Esophagus muscularis mucosa (tissue), 4 donors: Measurements from ENCODE around the gene C11orf68. TPM values are rescaled to one million over a fixed set of nuclear protein-coding genes. Genes with fewer than 3 reads are reported as not detected.

Source experiments
- DNase-seq: peaks from one replicate; pipeline ENCODE4 v3.0.0-alpha.2; 2017; ENCODE audit errors: extremely low spot score
- H3K27ac ChIP-seq, 4 donors: fragments of 200-600 bp; sonication (generic); replicated peaks in 1 of 4; 1 replicate in 3 of 4; 2 replicates in 1 of 4; pipeline ENCODE4 v1.5.1; 2016 to 2019; ENCODE audit warnings: mild to moderate bottlenecking in 1 of 4
- H3K27me3 ChIP-seq, 4 donors: fragments of 200-600 bp; sonication (generic); one replicate each; pipeline versions ENCODE4 v1.5.1 to v1.6.0; 2016 to 2019
- H3K36me3 ChIP-seq, 4 donors: fragments of 200-600 bp; sonication (generic); one replicate each; pipeline ENCODE4 v1.5.1; 2016 to 2019
- H3K4me1 ChIP-seq, 4 donors: fragments of 200-600 bp; sonication (generic); one replicate each; pipeline ENCODE4 v1.5.1; 2016 to 2019
- H3K4me3 ChIP-seq, 4 donors: fragments of 200-600 bp; sonication (generic); 1 replicate in 2 of 4; 2 replicates in 2 of 4; pipeline ENCODE4 v1.5.1; 2016 to 2019; ENCODE audit warnings: mild to moderate bottlenecking in 4 of 4, moderate library complexity in 1 of 4
- H3K9me3 ChIP-seq, 4 donors: fragments of 200-600 bp; sonication (generic); 1 replicate in 3 of 4; 2 replicates in 1 of 4; pipeline ENCODE4 v1.5.1; 2016 to 2019
- CTCF ChIP-seq, 3 experiments: fragments of 200-600 bp in 2 of 3; fragments of 450-650 bp in 1 of 3; sonication (generic) in 2 of 3; IDR thresholded peaks; one replicate each; pipeline ENCODE4 v1.5.1; 2017 to 2019; ENCODE audit warnings: antibody characterized with exemption in 3 of 3, mild to moderate bottlenecking in 2 of 3, moderate library complexity in 1 of 3
- EP300 ChIP-seq: sonication (generic); formaldehyde crosslinking; IDR thresholded peaks from one replicate; pipeline ENCODE4 v1.6.1; 2017; ENCODE audit warnings: antibody characterized with exemption
- POLR2A ChIP-seq: fragments of 450-650 bp; IDR thresholded peaks from one replicate; pipeline ENCODE4 v1.6.1; 2017; ENCODE audit warnings: antibody characterized with exemption, moderate library complexity, mild to moderate bottlenecking, low read depth
- POLR2AphosphoS5 ChIP-seq, 2 donors: sonication (generic); formaldehyde crosslinking; IDR thresholded peaks; one replicate each; pipeline ENCODE4 v1.6.1; 2017; ENCODE audit warnings: antibody characterized with exemption in 2 of 2
- WGBS: methylation state at CpG from one replicate; pipeline ENCODE4 v1.1.5; 2018; 5-methylcytosine and 5-hydroxymethylcytosine counted together
- intact Hi-C: fragments of 100-400 bp; cut with DNase I; formaldehyde crosslinking; loops from one replicate; pipeline ENCODE4 v1.15.1; 2023
- total RNA-seq, 4 donors: library from RNA; depleted of rRNA; stranded (reverse); fragments of >200 nt; gene quantifications; one replicate each; pipeline versions ENCODE4 v1.1.0 to v1.2.1, GENCODE V29; 2016

Gene C11orf68
- total RNA-seq, 4 donors from 2014 or later = 18.2 to 56.0 (median 28.0) TPM

GRCh38 chr11:65945430-65945911 is 26.6 kb upstream of the C11orf68 start, which contains the start of gene TSGA10IP:
TSS of gene TSGA10IP (plus strand) at chr11:65945480. CDS start at chr11:65945676, 196 bp downstream.
- 57% methylated on average over 6 of the region's 13 CpGs for WGBS
- no peaks in the 10 kb centered on the region for H3K36me3 ChIP-seq
- TF ChIP-seq EP300 (no peak), CTCF (IDR thresholded peaks at IDR 0.05) (no peak), POLR2A (no peak), POLR2AphosphoS5 (IDR thresholded peaks at IDR 0.05) (no peak)

GRCh38 chr11:65944767-65945166 is 25.9 kb upstream of the C11orf68 start:
- Histone ChIP-seq H3K9me3 (no peaks in the 10 kb centered on the region), H3K36me3 (no peaks in the 10 kb centered on the region), H3K27ac (no peak overlapping the region), H3K27me3 (peaks cover 0 to 15% (median 0%) of the 10 kb centered on the region in 4 donors), H3K4me1 (no peaks in the 10 kb centered on the region), H3K4me3 (no peak overlapping the region)
- no peak for TF ChIP-seq POLR2AphosphoS5 (IDR thresholded peaks at IDR 0.05)
- TF ChIP-seq CTCF (IDR thresholded peaks at IDR 0.05) = no peak
- TF ChIP-seq EP300 = no peak
- TF ChIP-seq POLR2A = no peak
- intact Hi-C loops = no loop called here
- DNase-seq = no peak
- WGBS = 77% methylated on average over 7 of the region's 8 CpGs

More at GRCh38 chr11:65945430-65945911, 26.6 kb upstream of the C11orf68 start, which contains the start of gene TSGA10IP:
- Histone ChIP-seq H3K9me3 (no peaks in the 10 kb centered on the region), H3K27ac (no peak within 1 kb of the TSS), H3K4me1 (no peaks in the 10 kb centered on the region), H3K4me3 (no peak within 1 kb of the TSS), H3K27me3 (peaks cover 0 to 15% (median 0%) of the 10 kb centered on the region in 4 donors)
- intact Hi-C loops = no loop called here
- DNase-seq = no peak

- no peaks in the 10 kb centered on the region for H3K36me3 ChIP-seq
- 90% methylated on average over 8 of the region's 8 CpGs for WGBS
- intact Hi-C loops = no loop called here
- H3K4me3 ChIP-seq = no peak overlapping the region
- TF ChIP-seq POLR2AphosphoS5 (IDR thresholded peaks at IDR 0.05) = no peak
- no peak for TF ChIP-seq POLR2A
- TF ChIP-seq CTCF (IDR thresholded peaks at IDR 0.05) = no peak
- no peak for TF ChIP-seq EP300
- no peak for DNase-seq
- no peaks in the 10 kb centered on the region for H3K4me1 ChIP-seq
- H3K27ac ChIP-seq = no peak overlapping the region
- peaks cover 0 to 15% (median 0%) of the 10 kb centered on the region in 4 donors for H3K27me3 ChIP-seq
- H3K9me3 ChIP-seq = no peaks in the 10 kb centered on the region
Measured at GRCh38 chr11:65944191-65944590, 25.3 kb upstream of the C11orf68 start.

DNA sequence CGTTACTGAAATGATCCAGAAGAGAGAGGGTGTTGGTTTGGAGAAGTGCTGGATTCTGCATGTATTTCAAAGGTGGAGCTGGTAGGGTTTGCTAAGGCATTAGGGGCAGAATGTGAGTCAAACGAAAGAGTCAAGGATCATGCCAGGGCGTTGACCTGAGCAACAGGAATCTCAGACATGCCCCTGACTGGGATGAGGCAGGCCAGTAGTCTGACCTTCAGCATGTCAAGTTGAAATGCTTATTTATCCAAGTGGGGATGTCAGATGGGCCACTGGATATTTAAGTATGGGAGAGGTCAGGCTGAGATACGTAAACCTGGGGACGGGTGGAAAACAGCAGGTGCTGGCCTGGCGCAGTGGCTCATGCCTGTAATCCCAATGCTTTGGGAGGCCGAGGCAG is 23.7 kb upstream of the C11orf68 start:
- no peak for DNase-seq
- TF ChIP-seq EP300 (no peak), POLR2A (no peak), POLR2AphosphoS5 (IDR thresholded peaks at IDR 0.05) (no peak), CTCF (IDR thresholded peaks at IDR 0.05) (no peak)
- intact Hi-C loops = no loop called here
- H3K4me3 ChIP-seq = no peak overlapping the region
- H3K27me3 ChIP-seq = peaks cover 0 to 23% (median 0%) of the 10 kb centered on the region in 4 donors
- no peak overlapping the region for H3K27ac ChIP-seq
- H3K4me1 ChIP-seq = no peaks in the 10 kb centered on the region
- no peaks in the 10 kb centered on the region for H3K36me3 ChIP-seq
- 78% methylated on average over 7 of the region's 7 CpGs for WGBS
- H3K9me3 ChIP-seq = no peaks in the 10 kb centered on the region
